NT2/D1 (cell line): ENCODE data around the gene MYO9B.

Experiments used
- SUZ12 ChIP-seq: IDR thresholded peaks from 2 replicates; pipeline ENCODE4 v1.6.1; 2011; ENCODE audit not compliant: insufficient read length, insufficient read depth; ENCODE audit errors: extremely low read depth
- YY1 ChIP-seq: IDR thresholded peaks from 2 replicates; pipeline ENCODE4 v1.6.1; 2011; ENCODE audit not compliant: insufficient read length, insufficient read depth
- ZNF274 ChIP-seq: IDR thresholded peaks from 2 replicates; pipeline ENCODE4 v1.6.1; 2011; ENCODE audit warnings: mild to moderate bottlenecking, low read depth, low read length

DNA sequence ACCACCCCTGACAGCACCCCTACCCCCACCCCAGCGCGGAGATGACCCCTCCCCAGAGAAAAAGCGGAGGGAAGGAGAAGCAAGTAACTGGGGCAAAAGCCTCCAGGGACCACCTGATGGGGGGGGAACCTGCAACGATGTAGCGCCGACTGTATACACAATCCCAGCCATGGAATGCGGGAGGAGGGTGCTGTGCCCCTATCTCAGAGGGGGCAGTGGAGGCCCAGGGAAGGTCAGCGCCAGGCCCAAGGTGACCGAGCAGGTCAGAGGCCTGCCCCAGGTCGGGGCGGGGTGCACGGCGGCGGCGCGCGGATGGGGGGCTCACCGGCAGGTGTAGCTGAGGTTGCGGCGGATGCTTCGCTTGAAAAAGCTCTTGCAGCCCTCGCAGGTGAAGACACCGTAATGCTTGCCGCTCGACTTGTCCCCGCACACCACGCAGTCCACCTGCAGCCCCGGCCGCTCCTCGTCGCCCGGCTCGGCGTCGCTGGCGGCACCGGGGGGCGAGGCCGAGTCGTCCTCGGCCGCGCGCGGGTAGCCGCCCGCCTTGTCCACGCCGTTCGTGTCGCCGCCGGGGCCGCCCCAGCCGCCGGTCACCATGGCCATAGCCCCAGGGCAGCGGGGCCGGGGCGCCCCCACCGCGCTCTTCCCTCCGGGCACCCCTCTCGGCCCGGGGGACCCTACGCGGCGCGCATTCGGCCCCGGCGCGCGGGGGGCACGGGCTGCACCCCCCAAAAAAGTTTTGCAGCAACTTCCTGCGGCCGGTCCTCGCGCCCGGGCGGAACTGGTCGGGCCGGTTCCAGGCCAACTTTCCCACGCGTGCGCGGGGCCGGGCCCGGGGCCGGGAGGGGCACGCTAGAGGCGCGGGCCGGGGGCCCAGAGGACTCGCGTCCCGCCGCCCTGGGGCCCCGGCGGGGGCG lies 169.3 kb downstream of the MYO9B start:
- TF ChIP-seq ZNF274 (no peak), YY1 (no peak), SUZ12 (no peak)
